ENCODE results near the gene TMEM221. TPM values are rescaled to one million over a fixed set of nuclear protein-coding genes. Genes with fewer than 3 reads are reported as not detected.

The TMEM221 gene
- total and polyA plus RNA-seq, 9 of the 15 experiments (the other 6 are each of a cell fraction or from before 2014, with no cell fraction given): 0.06 to 0.35 TPM; not detected in 7

GRCh38 chr19:17469481-17470067, 21.1 kb upstream of the TMEM221 start (continued):
- no peak for TF ChIP-seq RBM15 (IDR thresholded peaks at IDR 0.05; ENCODE audit: insufficient read depth, low read length)
- peak; percentile 27 for TF ChIP-seq EGR1 (conservative IDR thresholded peaks at IDR 0.05)
- TF ChIP-seq MBD1 (CRISPR knock-in tag; IDR thresholded peaks at IDR 0.05): no peak
- no peak for TF ChIP-seq SRSF3 (IDR thresholded peaks at IDR 0.05; ENCODE audit: insufficient read depth, low read length)
- TF ChIP-seq, protein P1, sequence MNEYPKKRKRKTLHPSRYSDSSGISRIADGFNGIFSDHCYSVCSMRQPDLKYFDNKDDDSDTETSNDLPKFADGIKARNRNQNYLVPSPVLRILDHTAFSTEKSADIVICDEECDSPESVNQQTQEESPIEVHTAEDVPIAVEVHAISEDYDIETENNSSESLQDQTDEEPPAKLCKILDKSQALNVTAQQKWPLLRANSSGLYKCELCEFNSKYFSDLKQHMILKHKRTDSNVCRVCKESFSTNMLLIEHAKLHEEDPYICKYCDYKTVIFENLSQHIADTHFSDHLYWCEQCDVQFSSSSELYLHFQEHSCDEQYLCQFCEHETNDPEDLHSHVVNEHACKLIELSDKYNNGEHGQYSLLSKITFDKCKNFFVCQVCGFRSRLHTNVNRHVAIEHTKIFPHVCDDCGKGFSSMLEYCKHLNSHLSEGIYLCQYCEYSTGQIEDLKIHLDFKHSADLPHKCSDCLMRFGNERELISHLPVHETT (CRISPR knock-in tag; conservative IDR thresholded peaks at IDR 0.05 in 1 of 2, IDR thresholded peaks at IDR 0.05 in 1 of 2): 0 out of 4 replicates have a peak, but pooled peaks of 1 of the 2 experiments have one; percentile 38
- peak; percentile 87 for TF ChIP-seq USF1 (CRISPR knock-in tag; IDR thresholded peaks at IDR 0.05)
- TF ChIP-seq FOXP1 (CRISPR knock-in tag; IDR thresholded peaks at IDR 0.05): peak; percentile 11; the same call in 1 of the 2 replicates
- 0 out of 2 replicates have a peak, but pooled peaks have one; percentile 20 for TF ChIP-seq NFIC (IDR thresholded peaks at IDR 0.05)
- peak; percentile 94 for TF ChIP-seq ZBTB5 (IDR thresholded peaks at IDR 0.05)
- peak; percentile 84 for TF ChIP-seq SNIP1 (IDR thresholded peaks at IDR 0.05; ENCODE audit: low read depth)
- 0 out of 2 replicates have a peak, but pooled peaks have one; percentile 11 for TF ChIP-seq ZNF431 (CRISPR knock-in tag; IDR thresholded peaks at IDR 0.05)
- TF ChIP-seq JUND (IDR thresholded peaks at IDR 0.05; ENCODE audit: borderline replicate concordance, low read depth, low read length): no peak
- no peak for TF ChIP-seq JUND (tag; IDR thresholded peaks at IDR 0.05; ENCODE audit: borderline replicate concordance, low read depth, low read length)
- peak; percentile 75 for TF ChIP-seq RBFOX2 (IDR thresholded peaks at IDR 0.05; ENCODE audit: low read depth, low read length)
- TF ChIP-seq ZNF239 (CRISPR knock-in tag; IDR thresholded peaks at IDR 0.05): no peak
- TF ChIP-seq, protein P2, sequence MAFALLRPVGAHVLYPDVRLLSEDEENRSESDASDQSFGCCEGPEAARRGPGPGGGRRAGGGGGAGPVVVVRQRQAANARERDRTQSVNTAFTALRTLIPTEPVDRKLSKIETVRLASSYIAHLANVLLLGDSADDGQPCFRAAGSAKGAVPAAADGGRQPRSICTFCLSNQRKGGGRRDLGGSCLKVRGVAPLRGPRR (CRISPR knock-in tag; IDR thresholded peaks at IDR 0.05): no peak
- TF ChIP-seq CXXC5 (CRISPR knock-in tag; IDR thresholded peaks at IDR 0.05): peak; percentile 76
- TF ChIP-seq, protein P3, sequence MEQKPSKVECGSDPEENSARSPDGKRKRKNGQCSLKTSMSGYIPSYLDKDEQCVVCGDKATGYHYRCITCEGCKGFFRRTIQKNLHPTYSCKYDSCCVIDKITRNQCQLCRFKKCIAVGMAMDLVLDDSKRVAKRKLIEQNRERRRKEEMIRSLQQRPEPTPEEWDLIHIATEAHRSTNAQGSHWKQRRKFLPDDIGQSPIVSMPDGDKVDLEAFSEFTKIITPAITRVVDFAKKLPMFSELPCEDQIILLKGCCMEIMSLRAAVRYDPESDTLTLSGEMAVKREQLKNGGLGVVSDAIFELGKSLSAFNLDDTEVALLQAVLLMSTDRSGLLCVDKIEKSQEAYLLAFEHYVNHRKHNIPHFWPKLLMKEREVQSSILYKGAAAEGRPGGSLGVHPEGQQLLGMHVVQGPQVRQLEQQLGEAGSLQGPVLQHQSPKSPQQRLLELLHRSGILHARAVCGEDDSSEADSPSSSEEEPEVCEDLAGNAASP (IDR thresholded peaks at IDR 0.05): no peak
- 0 out of 2 replicates have a peak, but pooled peaks have one; percentile 31 for TF ChIP-seq POLR2A (conservative IDR thresholded peaks at IDR 0.05)

Data from K562 (cell line).